ENCODE measurements around the gene TTC34. TPM values are rescaled to one million over a fixed set of nuclear protein-coding genes. Genes with fewer than 3 reads are reported as not detected.

TTC34 gene
- total RNA-seq, 1 donor from 2014 or later: 1.8 TPM

DNA sequence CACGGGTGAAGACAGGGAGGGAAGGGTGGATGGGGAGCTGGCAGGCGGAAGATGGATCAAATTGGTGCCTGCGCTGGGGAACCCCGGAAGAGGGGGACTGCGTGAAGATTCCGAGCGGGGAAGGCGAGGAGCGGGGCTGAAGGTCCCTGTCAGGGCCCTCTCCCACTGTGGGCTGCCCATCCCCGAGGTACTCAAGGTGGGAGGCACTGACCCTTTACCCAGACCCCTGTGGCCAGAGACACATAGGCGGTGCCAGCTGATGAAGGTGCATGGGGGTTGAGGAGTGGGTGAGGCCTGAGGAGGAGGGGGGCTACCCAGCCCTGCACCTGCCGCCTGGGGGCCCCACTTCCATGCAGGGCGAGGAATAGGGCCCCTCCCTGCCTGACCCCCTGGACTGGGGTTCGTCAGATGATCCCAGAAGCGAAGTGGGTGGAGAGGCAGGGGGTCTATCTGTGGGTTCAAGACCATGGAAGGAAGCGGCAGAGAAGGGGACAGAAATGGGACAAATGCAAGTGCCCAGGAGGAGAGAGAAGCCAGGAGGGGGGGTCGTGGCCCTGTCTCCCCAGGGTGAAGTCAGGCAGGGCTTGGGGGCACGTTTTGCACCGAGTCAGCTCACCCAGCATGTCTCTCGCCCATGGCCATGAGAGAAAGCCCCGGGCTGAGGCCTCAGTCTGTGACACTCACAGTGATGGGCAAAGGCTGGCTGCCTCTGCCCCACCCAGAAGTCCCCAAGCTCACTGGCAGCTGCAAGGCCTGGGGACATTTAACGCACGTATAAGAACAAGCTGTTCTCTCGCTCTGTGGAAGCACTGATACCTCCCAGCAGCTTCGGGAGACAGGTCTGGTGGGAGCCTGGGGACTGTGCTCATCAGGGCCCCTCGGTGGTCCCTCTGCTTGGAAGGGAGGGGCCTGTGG lies 161.6 kb downstream of the TTC34 start:
- H3K4me1 Mint-ChIP-seq: peaks cover 3% of the 10 kb centered on the region
- intact Hi-C loops (cut with micrococcal nuclease): loop anchor here (5.0 kb wide), 2 partner anchors 93 to 228 kb away; partner anchors contain the start of gene PEX10
- H3K27me3 Mint-ChIP-seq: no peaks in the 10 kb centered on the region
- H3K36me3 Mint-ChIP-seq (ENCODE audit: low read depth): peaks cover 2% of the 10 kb centered on the region
- DNase-seq: no peak
- H3K4me3 Mint-ChIP-seq: no peak overlapping the region
- H3K27ac Mint-ChIP-seq: no peak overlapping the region
- peaks cover 14% of the 10 kb centered on the region for H3K9me3 Mint-ChIP-seq

GRCh38 chr1:2639203-2639602 lies 162.3 kb downstream of the TTC34 start:
- Mint-ChIP-seq H3K27me3 (no peaks in the 10 kb centered on the region), H3K9me3 (peaks cover 14% of the 10 kb centered on the region), H3K4me3 (no peak overlapping the region), H3K36me3 (ENCODE audit: low read depth) (peaks cover 2% of the 10 kb centered on the region), H3K4me1 (peaks cover 3% of the 10 kb centered on the region), H3K27ac (no peak overlapping the region)
- no peak for DNase-seq
- intact Hi-C loops (cut with micrococcal nuclease): no loop called here

DNA sequence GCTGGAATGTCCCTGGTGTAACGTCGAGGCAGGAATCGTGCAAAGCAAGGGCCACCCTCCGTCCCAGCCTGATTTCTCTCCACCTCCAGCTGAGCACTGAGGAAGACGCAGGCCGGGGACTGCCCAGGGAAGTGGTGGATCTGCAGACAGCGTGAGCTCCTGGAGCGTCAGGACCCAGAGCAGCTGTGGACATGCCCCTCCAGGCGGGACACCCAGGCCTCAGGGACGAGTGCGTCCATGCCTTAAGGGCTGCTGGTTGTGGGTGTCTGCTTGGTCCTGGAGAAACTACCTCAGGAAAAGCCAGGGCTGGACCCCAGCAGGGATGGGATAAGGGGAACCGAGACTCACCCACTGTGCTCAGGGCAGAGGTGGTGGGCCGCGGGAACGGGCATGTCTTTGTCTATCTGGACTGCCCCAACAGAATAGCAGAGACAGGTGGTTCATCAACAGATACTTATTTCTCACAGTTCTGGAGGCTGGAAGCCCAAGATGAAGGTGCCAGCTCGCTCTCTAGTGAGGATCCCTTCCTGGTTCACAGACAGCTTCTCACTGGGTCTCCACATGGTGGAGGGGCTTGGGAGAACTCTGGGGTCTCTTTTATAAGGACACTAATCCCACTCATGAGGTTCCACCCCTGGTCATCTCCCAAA lies 162.9 kb downstream of the TTC34 start:
- DNase-seq: no peak
- intact Hi-C loops (cut with micrococcal nuclease): no loop called here
- Mint-ChIP-seq H3K9me3 (peaks cover 14% of the 10 kb centered on the region), H3K36me3 (ENCODE audit: low read depth) (peaks cover 2% of the 10 kb centered on the region), H3K27me3 (no peaks in the 10 kb centered on the region), H3K4me3 (no peak overlapping the region), H3K27ac (no peak overlapping the region), H3K4me1 (peaks cover 1% of the 10 kb centered on the region)

DNA sequence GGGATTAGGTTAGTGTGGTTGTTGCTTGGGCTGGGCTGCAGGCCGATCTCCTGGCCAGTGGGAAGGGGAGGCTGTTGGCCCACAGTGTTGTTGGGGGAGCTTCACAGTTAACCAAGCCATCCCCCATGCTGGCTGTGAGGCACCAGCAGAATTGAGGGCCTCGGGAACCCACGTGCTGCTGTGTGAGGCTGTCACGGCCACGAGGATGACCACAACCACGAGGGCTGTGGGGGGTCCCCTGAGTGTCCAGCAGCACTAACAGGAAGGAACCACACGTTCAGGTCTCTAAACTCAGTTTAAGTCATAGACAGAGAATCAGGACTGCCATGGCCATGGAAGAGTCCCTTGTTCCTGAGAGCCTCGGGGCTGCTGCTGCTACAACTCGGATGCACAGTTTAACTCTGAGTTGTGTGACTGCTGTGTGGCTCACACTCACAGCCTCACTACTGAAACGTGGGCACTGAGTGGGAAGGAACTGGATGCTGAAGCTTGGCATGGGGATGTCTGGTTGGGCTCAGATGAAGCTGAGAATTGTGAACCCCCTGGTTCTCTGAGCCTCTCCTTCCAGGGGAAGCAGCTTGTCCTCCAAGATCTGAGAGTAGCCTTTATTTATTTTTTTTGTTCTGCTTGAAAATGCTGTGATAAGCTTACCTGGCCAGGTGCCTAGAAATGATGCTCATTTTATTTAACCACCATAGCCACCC lies 163.9 kb downstream of the TTC34 start:
- H3K4me3 Mint-ChIP-seq: no peak overlapping the region
- H3K27me3 Mint-ChIP-seq: no peaks in the 10 kb centered on the region
- intact Hi-C loops (cut with micrococcal nuclease): no loop called here
- H3K4me1 Mint-ChIP-seq: no peaks in the 10 kb centered on the region
- no peak for DNase-seq
- H3K36me3 Mint-ChIP-seq (ENCODE audit: low read depth): peaks cover 2% of the 10 kb centered on the region
- H3K9me3 Mint-ChIP-seq: peaks cover 14% of the 10 kb centered on the region
- H3K27ac Mint-ChIP-seq: no peak overlapping the region

DNA sequence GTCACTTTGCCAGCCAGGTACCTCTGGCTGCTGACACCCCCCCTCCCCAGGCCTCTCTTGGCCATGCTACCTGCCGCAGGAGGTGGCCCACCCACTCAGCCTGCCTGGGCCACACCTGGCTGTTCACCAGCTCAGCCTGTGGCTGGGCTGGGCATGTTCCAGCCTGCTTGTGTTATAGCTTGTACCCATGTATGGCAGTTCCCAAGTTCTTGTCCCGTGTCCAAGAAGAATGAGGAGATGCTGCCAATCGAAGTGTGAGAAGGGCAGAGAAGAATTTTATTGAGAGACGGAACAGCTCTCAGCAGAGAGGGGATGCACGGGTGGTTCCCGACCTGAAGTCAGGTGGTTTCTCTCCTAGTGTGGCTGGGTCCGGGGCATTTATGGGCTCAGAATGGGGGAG lies 164.8 kb downstream of the TTC34 start:
- no peak for DNase-seq
- Mint-ChIP-seq H3K4me3 (no peak overlapping the region), H3K36me3 (ENCODE audit: low read depth) (peaks cover 3% of the 10 kb centered on the region), H3K27ac (no peak overlapping the region), H3K9me3 (peaks cover 14% of the 10 kb centered on the region), H3K27me3 (peaks cover under 1% of the 10 kb centered on the region), H3K4me1 (no peaks in the 10 kb centered on the region)
- intact Hi-C loops (cut with micrococcal nuclease): no loop called here

DNA sequence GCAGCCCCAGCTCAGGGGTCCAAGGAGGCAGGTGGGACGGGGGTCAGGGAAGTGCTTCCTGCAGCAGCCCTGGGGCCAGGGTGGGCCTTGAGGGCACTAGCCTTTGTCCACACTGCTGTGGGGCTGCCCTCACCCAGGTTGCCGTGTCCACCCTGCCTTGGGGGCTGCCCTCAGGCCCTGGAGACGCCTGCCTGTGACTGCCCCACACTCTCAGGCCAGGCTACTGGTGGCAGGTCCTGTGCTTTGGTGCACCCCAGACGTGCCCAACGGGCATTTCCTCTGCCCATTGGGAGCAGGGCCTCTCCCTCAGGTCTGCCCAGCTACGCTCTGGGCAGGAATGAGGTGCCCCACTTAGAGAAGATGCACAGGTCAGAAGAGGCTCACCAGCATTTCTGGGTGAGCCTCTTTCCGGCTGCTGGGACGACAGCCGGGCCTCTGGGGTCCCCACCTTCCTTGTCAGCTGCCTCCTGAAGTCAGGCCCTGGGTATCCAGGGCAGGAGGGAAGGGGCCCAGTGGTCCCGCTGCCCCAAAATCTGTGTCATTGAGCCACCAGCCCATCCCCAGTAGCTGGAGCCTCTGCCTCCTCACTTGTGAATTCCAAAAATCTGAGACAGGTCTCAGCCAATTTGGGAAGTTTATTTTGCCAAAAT lies 166.0 kb downstream of the TTC34 start:
- peaks cover 8% of the 10 kb centered on the region for H3K27me3 Mint-ChIP-seq
- DNase-seq: no peak
- H3K36me3 Mint-ChIP-seq (ENCODE audit: low read depth): peaks cover 6% of the 10 kb centered on the region
- H3K4me3 Mint-ChIP-seq: no peak overlapping the region
- H3K9me3 Mint-ChIP-seq: peaks cover 18% of the 10 kb centered on the region
- no peaks in the 10 kb centered on the region for H3K4me1 Mint-ChIP-seq
- no peak overlapping the region for H3K27ac Mint-ChIP-seq
- intact Hi-C loops (cut with micrococcal nuclease): no loop called here

- DNase-seq: no peak
- peaks cover 19% of the 10 kb centered on the region for H3K27me3 Mint-ChIP-seq
- H3K36me3 Mint-ChIP-seq (ENCODE audit: low read depth): peaks cover 6% of the 10 kb centered on the region
- H3K4me3 Mint-ChIP-seq: no peak overlapping the region
- H3K9me3 Mint-ChIP-seq: peaks cover 21% of the 10 kb centered on the region
- H3K27ac Mint-ChIP-seq: no peak overlapping the region
- intact Hi-C loops (cut with micrococcal nuclease): no loop called here
- H3K4me1 Mint-ChIP-seq: no peaks in the 10 kb centered on the region
Observed at GRCh38 chr1:2633936-2634491, 167.5 kb downstream of the TTC34 start.

DNA sequence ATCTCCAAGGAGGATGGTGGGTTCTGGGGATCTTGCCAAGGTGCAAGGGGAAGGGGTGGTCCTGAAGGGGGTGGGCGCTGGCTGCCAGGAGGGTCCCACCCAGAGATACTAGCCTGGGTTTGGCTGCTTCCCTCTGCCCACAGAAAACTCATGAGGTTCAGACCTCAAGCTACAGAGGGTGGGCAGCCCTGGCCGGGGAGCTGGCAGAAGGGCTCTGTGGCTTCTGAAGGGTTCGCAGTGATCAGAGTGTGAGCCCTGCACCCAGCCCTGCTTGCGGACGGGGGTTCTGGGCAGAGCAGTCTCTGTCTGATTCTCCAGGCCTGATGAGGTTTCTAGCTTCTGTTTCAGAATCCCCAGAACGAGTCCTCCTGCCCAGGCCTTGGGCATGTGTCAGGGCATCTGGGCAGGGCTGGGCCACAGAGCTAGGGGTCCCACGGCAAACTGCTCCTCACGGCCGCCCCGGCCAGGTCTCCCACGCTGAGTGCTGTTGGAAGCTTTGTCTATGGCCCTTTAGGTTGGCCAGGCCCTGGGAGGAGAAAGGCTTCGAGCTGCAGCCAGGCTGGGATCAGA lies 168.0 kb downstream of the TTC34 start:
- intact Hi-C loops (cut with micrococcal nuclease): no loop called here
- Mint-ChIP-seq H3K27ac (no peak overlapping the region), H3K9me3 (peaks cover 21% of the 10 kb centered on the region), H3K36me3 (ENCODE audit: low read depth) (peaks cover 6% of the 10 kb centered on the region), H3K27me3 (peaks cover 19% of the 10 kb centered on the region), H3K4me3 (no peak overlapping the region), H3K4me1 (no peaks in the 10 kb centered on the region)
- DNase-seq: no peak

DNA sequence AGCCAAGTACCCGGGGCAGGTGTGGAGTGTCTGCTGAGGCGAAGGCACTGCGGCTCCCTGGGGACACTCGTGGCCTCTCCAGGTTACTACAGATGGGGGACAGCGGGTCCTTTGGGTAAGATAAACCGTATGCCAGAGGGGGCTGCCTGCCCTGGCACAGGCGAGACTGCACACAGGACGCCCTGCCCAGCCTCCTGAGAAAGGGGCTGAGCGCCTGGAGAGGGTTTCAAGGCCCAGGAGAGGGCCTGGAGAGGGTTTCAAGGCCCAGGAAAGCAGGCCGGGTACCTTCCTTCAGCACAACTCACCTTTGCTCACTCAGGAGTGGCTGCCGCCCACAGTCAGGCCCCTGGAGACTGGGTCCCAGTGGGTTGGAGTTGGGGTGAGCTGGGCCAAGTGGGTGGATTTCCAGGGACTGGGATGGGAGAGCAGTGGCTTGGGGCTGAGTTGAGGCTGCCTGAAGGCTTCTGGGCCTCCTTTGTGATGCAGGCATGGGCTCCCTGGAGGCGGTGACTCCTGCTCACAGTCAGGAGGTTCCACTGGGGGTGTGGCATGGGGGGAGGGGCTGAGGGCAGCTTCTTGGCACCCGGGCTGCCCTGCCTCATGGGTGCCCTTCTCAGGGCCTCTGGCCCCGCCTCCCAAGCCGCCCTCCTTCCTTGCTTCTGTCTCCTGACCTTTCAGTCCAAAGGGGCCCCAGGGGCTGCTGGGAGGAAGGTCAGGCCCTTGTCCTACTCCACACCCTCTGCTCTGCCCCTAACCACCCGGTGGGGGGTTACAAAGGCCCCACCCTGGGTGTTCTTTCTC lies 168.7 kb downstream of the TTC34 start, which contains the start of gene MMEL1:
Gene MMEL1 (minus strand): TSS at position 456 of the 801 bp plus-strand sequence. CDS start 3,532 bp downstream, outside the sequence.
- Mint-ChIP-seq H3K4me3 (no peak within 1 kb of the TSS), H3K27ac (no peak within 1 kb of the TSS), H3K4me1 (no peaks in the 10 kb centered on the region), H3K27me3 (peaks cover 22% of the 10 kb centered on the region), H3K36me3 (ENCODE audit: low read depth) (peaks cover 6% of the 10 kb centered on the region), H3K9me3 (peaks cover 21% of the 10 kb centered on the region)
- no peak for DNase-seq
- intact Hi-C loops (cut with micrococcal nuclease): no loop called here

GRCh38 chr1:2632051-2632430 lies 169.5 kb downstream of the TTC34 start:
- no peak for DNase-seq
- Mint-ChIP-seq H3K27ac (no peak overlapping the region), H3K9me3 (peaks cover 17% of the 10 kb centered on the region), H3K36me3 (ENCODE audit: low read depth) (peaks cover 6% of the 10 kb centered on the region), H3K4me3 (no peak overlapping the region), H3K4me1 (no peaks in the 10 kb centered on the region), H3K27me3 (peaks cover 29% of the 10 kb centered on the region)
- intact Hi-C loops (cut with micrococcal nuclease): no loop called here

DNA sequence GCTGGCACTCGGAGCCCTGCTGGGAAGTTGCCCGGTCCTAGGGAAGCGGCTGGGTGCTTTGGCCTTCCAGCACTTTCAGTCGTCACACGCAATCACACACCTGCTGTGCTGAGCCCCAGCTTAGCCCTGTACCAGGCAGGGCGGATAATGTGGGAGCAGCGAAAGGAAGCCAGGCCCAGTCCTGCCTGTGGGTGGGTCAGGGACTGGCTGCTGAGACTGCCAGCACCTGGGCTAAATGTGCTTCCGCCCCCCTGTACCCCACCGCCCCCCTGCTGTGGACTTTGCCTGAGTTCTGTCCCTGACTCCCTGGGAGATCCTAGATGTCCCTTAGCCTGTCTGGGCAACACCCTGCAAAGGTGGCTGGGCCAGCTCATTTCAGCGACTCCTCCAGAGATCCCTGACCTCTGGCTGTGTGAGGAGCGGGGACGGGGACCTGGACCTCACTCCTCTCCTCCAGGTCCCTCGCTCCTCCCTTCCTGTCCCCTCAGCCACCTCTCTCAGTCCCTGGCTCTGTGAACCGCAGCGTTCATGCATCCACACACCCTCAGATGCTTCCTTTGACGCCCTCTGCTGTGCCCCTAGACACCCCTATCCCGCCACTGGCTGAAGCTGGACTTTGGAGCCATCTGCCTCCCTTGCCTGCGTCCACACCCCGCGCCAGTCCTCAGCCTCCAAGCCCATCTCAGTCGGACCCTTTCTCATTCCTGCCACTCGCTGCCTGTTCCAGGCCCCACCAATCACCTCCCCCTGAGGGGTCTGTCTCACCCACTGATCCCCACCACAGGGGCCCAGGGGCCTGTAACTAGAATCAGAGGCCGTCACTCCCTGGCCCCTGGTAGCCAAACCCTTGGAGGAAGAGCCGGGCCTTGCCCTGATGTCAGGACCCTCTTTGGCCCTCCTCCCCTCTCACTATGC lies 170.1 kb downstream of the TTC34 start:
- peaks cover 13% of the 10 kb centered on the region for H3K9me3 Mint-ChIP-seq
- no peaks in the 10 kb centered on the region for H3K4me1 Mint-ChIP-seq
- H3K27ac Mint-ChIP-seq: no peak overlapping the region
- no peak overlapping the region for H3K4me3 Mint-ChIP-seq
- peaks cover 33% of the 10 kb centered on the region for H3K27me3 Mint-ChIP-seq
- peaks cover 6% of the 10 kb centered on the region for H3K36me3 Mint-ChIP-seq (ENCODE audit: low read depth)
- intact Hi-C loops (cut with micrococcal nuclease): no loop called here
- no peak for DNase-seq

Measured in activated CD4-positive, alpha-beta T cell treated with anti-CD3 and anti-CD28 coated beads, Interleukin-2, amount 10 ng/mL, durations not matched to agents 24 days and 14 days (primary cell).